ENCODE data around the gene TRAF3.

TRAF3 gene

DNA sequence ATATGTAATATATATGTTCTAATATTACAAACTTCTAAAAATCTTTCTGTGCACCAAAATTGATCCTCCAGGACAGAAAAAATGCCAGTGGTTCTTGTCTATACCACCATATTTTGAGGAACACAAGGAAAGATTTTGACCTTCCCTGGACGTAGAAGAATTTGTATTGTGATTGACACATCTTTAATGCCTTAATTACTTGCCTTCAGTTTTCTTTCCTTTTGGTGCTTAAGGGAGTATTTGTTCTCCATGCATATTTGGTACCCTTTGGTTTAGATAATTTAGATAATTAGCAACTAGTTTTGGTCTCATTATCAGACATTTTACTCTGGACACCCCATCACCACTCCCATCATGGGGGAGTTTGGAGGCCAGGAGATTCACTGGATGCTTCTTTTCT, 27.6 kb downstream of the TRAF3 start:
- TF ChIP-seq, protein P1, sequence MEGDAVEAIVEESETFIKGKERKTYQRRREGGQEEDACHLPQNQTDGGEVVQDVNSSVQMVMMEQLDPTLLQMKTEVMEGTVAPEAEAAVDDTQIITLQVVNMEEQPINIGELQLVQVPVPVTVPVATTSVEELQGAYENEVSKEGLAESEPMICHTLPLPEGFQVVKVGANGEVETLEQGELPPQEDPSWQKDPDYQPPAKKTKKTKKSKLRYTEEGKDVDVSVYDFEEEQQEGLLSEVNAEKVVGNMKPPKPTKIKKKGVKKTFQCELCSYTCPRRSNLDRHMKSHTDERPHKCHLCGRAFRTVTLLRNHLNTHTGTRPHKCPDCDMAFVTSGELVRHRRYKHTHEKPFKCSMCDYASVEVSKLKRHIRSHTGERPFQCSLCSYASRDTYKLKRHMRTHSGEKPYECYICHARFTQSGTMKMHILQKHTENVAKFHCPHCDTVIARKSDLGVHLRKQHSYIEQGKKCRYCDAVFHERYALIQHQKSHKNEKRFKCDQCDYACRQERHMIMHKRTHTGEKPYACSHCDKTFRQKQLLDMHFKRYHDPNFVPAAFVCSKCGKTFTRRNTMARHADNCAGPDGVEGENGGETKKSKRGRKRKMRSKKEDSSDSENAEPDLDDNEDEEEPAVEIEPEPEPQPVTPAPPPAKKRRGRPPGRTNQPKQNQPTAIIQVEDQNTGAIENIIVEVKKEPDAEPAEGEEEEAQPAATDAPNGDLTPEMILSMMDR (conservative IDR thresholded peaks at IDR 0.05; ENCODE audit: low read depth, low read length): no peak
- H3K4me3 ChIP-seq (ENCODE audit: low read depth, low read length): no peak overlapping the region
- no peak for DNase-seq (ENCODE audit: low read depth)

DNA sequence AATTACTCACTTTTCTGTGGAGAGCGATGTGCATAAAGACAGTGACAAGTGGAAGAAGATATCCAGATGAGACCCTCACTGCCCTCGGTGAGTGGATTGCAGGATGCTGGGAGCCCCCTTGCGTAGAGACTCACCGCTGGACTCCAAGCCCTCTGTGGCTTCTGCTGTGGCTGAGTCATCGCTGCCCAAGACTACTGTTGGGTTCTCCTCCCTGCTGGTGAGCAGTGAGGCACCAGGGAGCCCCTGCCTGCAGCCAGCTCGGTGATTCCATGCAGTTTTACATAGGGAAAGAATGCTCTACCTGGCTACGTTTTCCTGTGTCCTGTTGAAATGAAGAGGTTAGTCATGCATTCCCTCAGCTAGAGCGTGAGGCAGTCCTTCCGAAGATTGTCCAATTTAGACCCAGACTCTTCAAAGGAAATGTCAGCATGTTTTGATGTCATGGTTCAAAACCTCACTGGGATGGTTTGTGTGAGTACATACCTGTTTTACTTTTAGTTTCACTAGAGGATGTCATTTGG, 28.2 kb downstream of the TRAF3 start:
- H3K4me3 ChIP-seq (ENCODE audit: low read depth, low read length): no peak overlapping the region

DNA sequence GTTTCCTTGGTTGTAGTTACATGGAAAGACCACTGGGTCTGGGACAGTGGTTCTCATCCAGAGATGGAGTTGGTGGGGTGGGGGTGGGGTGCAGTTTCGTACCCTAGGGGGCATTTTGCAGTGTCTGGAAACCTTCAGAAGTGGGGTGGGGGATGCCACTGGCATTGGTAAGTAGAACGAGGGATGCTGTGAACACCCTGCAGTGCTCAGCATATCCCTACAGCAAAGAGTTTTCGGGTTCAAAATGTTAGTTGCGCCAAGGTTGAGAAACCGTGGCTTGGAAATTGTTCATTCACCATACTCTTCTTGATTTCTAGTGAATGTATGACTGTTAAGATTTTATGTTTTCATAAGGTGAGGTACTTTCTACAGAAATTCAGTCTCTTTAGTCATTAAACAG, 28.7 kb downstream of the TRAF3 start:
- DNase-seq (ENCODE audit: low read depth): no peak
- TF ChIP-seq, protein P1 (conservative IDR thresholded peaks at IDR 0.05; ENCODE audit: low read depth, low read length): peak; percentile 13
- H3K4me3 ChIP-seq (ENCODE audit: low read depth, low read length): no peak overlapping the region

More for the DNA sequence above, 28.2 kb downstream of the TRAF3 start:
- TF ChIP-seq, protein P1 (conservative IDR thresholded peaks at IDR 0.05; ENCODE audit: low read depth, low read length): peak; percentile 35
- DNase-seq (ENCODE audit: low read depth): peak; percentile 79

DNA sequence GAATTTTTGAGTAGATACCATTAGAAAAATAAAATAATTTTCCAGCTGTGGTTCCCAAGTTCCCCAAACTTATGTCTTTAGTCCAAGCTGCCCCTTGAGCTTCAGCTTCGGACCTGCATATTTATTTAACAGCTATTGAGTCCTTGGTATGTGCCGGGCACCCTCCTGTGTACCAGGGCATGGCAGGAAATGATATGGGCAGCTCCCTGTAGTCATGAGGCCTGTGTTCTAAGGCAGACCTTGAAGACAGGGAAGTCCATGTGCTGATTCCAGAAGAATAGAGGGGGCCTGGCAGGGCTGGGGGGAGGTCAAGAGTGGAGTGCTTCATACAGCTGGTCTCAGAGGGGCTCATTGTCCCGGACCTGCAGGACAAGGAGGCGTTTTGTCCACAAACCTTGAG, 29.2 kb downstream of the TRAF3 start:
- TF ChIP-seq, protein P1 (conservative IDR thresholded peaks at IDR 0.05; ENCODE audit: low read depth, low read length): no peak
- DNase-seq (ENCODE audit: low read depth): no peak
- no peak overlapping the region for H3K4me3 ChIP-seq (ENCODE audit: low read depth, low read length)

DNA sequence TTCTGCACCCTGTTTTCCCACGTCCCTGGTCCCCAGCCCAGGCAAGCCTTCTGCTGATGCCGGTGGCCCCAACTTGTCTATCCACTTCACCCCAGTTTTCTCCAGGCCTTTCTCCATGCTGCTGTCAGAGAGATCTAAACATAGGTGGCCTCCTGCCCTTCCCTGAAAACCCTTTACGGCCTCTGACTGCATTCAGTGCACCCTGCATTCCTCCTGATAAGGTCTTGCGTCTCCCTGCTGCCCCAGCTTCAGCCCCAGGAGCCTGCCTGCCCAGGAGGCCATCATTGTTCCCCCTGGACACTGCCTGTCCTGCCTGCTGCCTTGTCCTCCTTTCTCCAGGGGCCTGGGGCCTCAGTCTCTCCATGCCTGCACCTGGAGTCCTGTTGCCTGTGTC, 29.8 kb downstream of the TRAF3 start:
- TF ChIP-seq, protein P1 (conservative IDR thresholded peaks at IDR 0.05; ENCODE audit: low read depth, low read length): no peak
- no peak overlapping the region for H3K4me3 ChIP-seq (ENCODE audit: low read depth, low read length)
- DNase-seq (ENCODE audit: low read depth): no peak

DNA sequence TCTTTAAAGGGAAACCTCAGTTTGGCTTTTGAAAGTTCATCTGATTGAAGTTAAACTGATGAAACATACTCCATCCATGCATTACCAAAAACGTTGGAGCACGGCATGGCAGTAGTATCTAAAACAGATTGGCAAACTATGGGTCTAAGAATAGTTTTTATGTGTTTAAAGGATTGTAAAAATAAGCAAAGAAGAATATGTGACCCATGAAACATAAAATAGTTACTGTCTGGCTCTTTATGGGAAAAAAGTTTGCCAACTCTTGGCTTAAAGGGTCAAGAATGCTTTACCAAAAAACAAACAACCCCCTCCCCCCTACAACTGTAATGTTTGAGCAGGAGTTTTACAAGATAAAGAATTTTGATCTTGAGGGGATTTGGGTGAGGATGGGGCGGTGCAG, 32.6 kb downstream of the TRAF3 start:
- DNase-seq (ENCODE audit: low read depth): no peak
- no peak overlapping the region for H3K4me3 ChIP-seq (ENCODE audit: low read depth, low read length)
- TF ChIP-seq, protein P1 (conservative IDR thresholded peaks at IDR 0.05; ENCODE audit: low read depth, low read length): no peak

DNA sequence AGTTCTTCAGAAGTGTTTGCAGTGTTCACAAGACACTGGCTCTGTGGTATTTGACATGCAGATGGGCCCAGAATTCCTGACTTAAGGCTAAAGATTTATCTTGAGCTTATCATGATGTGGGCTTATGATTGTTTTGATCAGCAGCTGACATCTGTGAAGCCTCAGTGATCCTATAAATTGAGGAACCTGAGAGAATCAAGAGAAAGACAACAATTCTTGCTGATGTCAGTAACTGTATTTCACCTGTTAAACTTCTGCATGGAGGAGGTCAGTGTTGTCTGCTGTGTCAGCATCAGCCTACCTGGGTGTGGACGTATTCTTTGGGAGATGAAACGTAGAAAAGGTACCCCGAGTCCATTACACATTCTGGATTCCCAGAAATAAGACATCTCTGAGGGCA, 33.3 kb downstream of the TRAF3 start:
- TF ChIP-seq, protein P1 (conservative IDR thresholded peaks at IDR 0.05; ENCODE audit: low read depth, low read length): no peak
- no peak for DNase-seq (ENCODE audit: low read depth)
- no peak overlapping the region for H3K4me3 ChIP-seq (ENCODE audit: low read depth, low read length)
